C4-2B (cell line): ENCODE results near the gene VPS36.

ENCODE experiments used
- H3K27ac ChIP-seq: fragments of 450-650 bp; 2 replicates; pipeline ENCODE4 v1.5.1; 2017
- CTCF ChIP-seq: fragments of 450-650 bp; conservative IDR thresholded peaks from 2 replicates; pipeline ENCODE4 v1.5.1; 2017; ENCODE audit warnings: mild to moderate bottlenecking
- ZFX ChIP-seq: fragments of 450-650 bp; IDR thresholded peaks from 2 replicates; pipeline ENCODE4 v1.6.1; 2017

The VPS36 gene

GRCh38 chr13:52455677-52456041 lies 5.2 kb upstream of the VPS36 start:
- H3K27ac ChIP-seq: peak overlapping the region; percentile 83
- peak; percentile 81 for TF ChIP-seq ZFX
- TF ChIP-seq CTCF: no peak

- H3K27ac ChIP-seq: peak within 1 kb of the TSS; percentile 83
- TF ChIP-seq CTCF: no peak
Measured at GRCh38 chr13:52454820-52455676, 4.6 kb upstream of the VPS36 start, which contains the start of gene CKAP2. CKAP2 (plus strand) TSS chr13:52455478; CDS start chr13:52455557, 79 bp downstream.

GRCh38 chr13:52454459-52454819 lies 4.0 kb upstream of the VPS36 start:
- no peak for TF ChIP-seq ZFX
- no peak for TF ChIP-seq CTCF

GRCh38 chr13:52452470-52452869 lies 2.0 kb upstream of the VPS36 start:
- H3K27ac ChIP-seq: no peak overlapping the region
- TF ChIP-seq ZFX (no peak), CTCF (no peak)

More at GRCh38 chr13:52454459-52454819, 4.0 kb upstream of the VPS36 start:
- peak overlapping the region; percentile 83 for H3K27ac ChIP-seq

GRCh38 chr13:52451135-52451804 lies 836 bp upstream of the VPS36 start:
- TF ChIP-seq CTCF (no peak), ZFX (no peak)
- no peak overlapping the region for H3K27ac ChIP-seq

GRCh38 chr13:52450793-52451116 lies 321 bp upstream of the VPS36 start:
- peak overlapping the region; percentile 86 for H3K27ac ChIP-seq
- TF ChIP-seq ZFX (no peak), CTCF (no peak; the same call in none of the 2 replicates)

GRCh38 chr13:52449331-52450011 lies 963 bp downstream of the VPS36 start:
- peak overlapping the region; percentile 86 for H3K27ac ChIP-seq
- TF ChIP-seq CTCF (no peak), ZFX (no peak)
